Skin epidermis (tissue), 12 donors: ENCODE measurements around the gene ZNF530.

Experiments
- H3K27ac ChIP-seq, 21 experiments: fragments of 200-600 bp; sonication (generic) in 11 of 21; one replicate each; pipeline ENCODE4 v1.5.0; 2020; ENCODE audit warnings: mild to moderate bottlenecking in 3 of 21, inconsistent platforms in 2 of 21, moderate library complexity in 2 of 21
- H3K4me3 ChIP-seq, 7 experiments: fragments of 200-600 bp; sonication (generic) in 2 of 7; one replicate each; pipeline ENCODE4 v1.5.0; 2020; ENCODE audit warnings: inconsistent platforms in 2 of 7, mild to moderate bottlenecking in 2 of 7, moderate library complexity in 1 of 7

ZNF530 gene

GRCh38 chr19:57611113-57611512, 11.4 kb downstream of the ZNF530 start:
- no peak overlapping the region for H3K27ac ChIP-seq
- H3K4me3 ChIP-seq, result no peak overlapping the region

GRCh38 chr19:57613941-57614743, 14.5 kb downstream of the ZNF530 start, which contains the start of gene ZNF134:
Gene ZNF134, plus strand, starts transcription at chr19:57614242. Its CDS starts 5,227 bp downstream, at chr19:57619469.
- H3K27ac ChIP-seq, result peak within 1 kb of the TSS in 20 of 21 experiments; percentile 45 to 88 (median 80)
- peak within 1 kb of the TSS; percentile 60 to 100 (median 92) for H3K4me3 ChIP-seq

DNA sequence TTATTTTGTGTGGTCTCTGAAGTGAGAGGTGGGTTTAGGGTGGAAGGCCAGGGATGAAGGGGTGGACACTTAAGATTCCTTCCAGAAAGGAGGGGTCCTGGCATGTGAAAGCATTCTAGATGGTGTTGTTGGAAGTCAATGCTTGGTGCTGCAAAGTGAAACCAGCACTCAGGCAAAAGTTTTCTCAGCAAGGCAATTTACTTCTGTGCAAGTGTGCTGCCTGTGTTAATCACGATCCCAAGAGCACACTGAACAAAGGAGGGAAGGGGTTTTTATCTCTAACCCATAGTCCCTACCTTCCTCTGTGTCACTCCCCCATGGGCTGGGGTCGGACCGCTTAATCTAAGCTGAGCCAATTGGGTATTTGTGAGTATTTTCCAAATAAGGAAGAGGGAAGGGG, 15.7 kb downstream of the ZNF530 start:
- H3K27ac ChIP-seq, result no peak overlapping the region
- H3K4me3 ChIP-seq, result no peak overlapping the region

DNA sequence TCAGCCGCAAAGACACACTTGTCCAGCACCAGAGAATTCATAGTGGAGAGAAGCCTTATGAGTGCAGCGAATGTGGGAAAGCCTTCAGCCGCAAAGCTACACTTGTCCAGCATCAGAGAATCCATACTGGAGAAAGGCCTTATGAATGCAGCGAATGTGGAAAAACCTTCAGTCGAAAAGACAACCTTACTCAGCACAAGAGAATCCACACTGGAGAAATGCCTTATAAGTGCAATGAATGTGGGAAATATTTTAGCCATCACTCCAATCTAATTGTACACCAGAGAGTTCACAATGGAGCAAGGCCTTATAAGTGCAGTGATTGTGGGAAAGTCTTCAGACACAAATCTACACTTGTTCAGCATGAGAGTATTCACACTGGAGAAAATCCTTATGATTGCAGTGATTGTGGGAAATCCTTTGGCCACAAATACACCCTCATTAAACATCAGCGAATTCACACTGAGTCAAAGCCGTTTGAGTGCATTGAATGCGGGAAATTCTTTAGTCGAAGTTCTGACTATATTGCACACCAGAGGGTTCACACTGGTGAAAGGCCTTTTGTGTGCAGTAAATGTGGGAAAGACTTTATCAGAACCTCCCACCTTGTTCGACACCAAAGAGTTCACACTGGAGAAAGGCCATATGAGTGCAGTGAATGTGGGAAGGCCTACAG, 21.1 kb downstream of the ZNF530 start:
- H3K27ac ChIP-seq, result no peak overlapping the region
- H3K4me3 ChIP-seq, result no peak overlapping the region

- Histone ChIP-seq H3K4me3 (no peak overlapping the region), H3K27ac (no peak overlapping the region)
These were observed 23.4 kb downstream of the ZNF530 start for GRCh38 chr19:57623091-57623490.

GRCh38 chr19:57632987-57633831, 33.5 kb downstream of the ZNF530 start, which contains the start of gene ZNF211:
Gene ZNF211, plus strand, starts transcription at chr19:57633168. Its CDS starts 179 bp downstream, at chr19:57633347.
- Histone ChIP-seq H3K4me3 (peak within 1 kb of the TSS; percentile 68 to 98 (median 91)), H3K27ac (peak within 1 kb of the TSS in 20 of 21 experiments; percentile 49 to 87 (median 78))

DNA sequence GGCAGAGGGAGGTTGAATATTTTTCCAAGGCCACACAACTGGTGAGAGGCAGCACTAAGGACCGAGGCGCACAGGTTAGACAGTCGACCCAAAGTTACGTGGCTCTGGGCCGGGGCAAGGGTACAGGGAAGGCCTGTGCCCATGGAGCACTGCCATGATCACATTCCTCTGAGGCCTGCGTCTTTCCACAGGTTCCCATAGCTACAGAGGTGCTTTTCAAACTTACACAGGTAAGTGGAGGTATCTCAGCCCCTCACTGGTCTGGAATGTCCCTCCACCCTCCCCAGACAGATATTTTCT, 34.1 kb downstream of the ZNF530 start:
- peak overlapping the region in 8 of 21 experiments; percentile 70 to 87 (median 79) for H3K27ac ChIP-seq
- peak overlapping the region; percentile 68 to 98 (median 91) for H3K4me3 ChIP-seq

DNA sequence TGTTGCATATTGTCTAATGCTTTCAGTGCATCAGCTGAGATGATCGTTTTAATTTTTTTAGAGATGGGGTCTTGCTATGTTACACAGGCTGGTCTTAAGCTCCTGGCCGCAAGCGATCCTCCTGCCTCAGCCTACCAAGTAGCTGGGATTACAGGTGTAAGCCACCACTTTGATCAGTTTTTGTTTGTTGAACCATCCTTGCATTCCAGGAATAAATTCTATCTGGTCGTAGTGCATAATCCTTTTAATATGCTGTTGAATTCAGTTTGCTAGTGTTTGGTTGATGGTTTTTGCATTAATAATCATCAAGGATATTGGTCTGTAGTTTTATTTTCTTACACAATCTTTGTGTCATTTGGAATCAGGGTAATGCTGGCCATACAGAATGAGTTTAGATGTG, 37.7 kb downstream of the ZNF530 start:
- H3K4me3 ChIP-seq, result no peak overlapping the region

DNA sequence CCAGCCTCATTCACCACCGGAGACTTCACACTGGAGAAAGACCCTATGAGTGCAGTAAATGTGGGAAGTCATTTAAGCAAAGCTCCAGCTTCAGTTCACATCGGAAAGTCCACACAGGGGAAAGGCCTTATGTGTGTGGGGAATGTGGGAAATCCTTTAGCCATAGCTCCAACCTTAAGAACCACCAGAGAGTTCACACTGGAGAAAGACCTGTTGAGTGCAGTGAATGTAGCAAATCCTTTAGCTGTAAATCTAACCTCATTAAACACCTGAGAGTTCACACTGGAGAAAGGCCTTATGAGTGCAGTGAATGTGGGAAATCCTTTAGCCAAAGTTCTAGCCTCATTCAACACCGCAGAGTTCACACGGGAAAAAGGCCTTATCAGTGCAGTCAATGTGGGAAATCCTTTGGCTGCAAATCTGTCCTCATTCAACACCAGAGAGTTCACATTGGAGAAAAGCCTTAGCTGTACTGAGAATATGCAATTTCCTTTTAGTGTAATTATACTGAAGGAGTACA, 42.1 kb downstream of the ZNF530 start:
- no peak overlapping the region for H3K4me3 ChIP-seq
- H3K27ac ChIP-seq, result peak overlapping the region in 1 of 21 experiments; percentile 22

More for the DNA sequence above, 37.7 kb downstream of the ZNF530 start:
- no peak overlapping the region for H3K27ac ChIP-seq

DNA sequence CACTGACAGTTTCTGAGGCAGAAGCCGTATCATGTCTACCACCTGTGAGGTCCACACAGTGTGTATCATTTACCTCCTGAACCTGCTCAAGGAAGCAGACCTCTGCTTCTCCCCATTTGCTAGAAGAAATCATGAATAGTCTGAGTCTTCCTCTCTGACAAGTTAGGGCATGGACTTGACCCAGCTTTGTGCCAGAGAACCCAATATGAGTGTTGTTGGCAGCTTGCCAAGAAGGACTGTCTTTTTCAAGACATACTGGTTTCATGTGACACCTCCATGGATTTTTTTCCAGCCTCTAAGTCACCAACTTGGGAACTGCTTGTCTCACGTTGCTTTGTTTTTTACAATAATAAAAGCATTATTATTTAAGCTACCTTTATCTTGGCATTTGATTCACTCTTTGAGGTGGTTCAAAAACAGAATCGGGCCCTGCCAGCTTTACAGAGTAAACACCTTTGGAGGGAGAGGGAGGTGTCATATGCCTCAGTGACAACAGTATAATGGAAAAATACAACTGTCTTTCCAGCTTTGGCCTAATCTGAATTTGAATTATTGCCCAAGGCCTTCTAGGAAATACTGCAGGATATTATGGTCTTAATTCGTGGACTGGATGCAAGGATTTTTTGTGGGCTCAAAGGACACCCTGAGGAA, 42.8 kb downstream of the ZNF530 start:
- Histone ChIP-seq H3K27ac (peak overlapping the region in 1 of 21 experiments; percentile 22), H3K4me3 (no peak overlapping the region)

DNA sequence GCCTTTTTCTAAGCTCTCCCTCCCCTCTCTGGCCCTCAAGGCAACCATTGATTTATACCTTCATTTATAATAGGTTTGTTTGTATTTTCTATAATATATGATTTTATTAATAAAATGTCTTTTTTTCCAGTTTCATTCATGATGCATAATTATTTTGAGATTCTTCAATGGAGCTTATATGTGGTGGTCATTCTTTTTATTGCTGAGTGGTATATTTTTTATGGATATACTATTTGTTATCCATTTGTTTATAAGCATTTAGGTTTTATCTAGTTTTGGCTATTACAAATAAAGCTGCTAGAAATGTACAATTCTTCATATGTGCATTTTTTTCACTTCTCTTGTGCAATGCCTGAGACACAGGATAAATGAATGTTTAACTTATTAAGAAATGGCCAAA, 44.0 kb downstream of the ZNF530 start:
- H3K27ac ChIP-seq, result no peak overlapping the region
- H3K4me3 ChIP-seq, result no peak overlapping the region

GRCh38 chr19:57648331-57649003, 48.8 kb downstream of the ZNF530 start:
- Histone ChIP-seq H3K27ac (no peak overlapping the region), H3K4me3 (no peak overlapping the region)

DNA sequence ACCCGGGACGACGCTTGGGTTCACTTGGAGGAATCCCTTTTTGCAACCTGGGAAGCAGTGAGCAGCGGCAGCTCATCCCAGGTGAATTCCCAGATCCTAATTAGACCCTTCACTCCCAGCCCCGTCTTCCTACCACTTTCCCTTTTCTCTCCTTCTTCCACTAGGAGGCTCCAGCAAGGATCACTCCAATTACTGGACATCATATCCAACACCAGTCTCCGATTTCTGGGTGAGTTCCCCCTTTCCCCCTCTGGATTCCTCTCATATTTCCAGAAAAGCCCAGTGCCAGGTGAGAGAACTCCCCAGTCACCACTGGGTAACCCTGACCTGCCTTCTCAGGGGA, 51.9 kb downstream of the ZNF530 start:
- H3K4me3 ChIP-seq, result peak overlapping the region in 2 of 7 experiments; percentile 2 to 12

GRCh38 chr19:57653689-57654088, 54.0 kb downstream of the ZNF530 start:
- H3K4me3 ChIP-seq, result no peak overlapping the region
- H3K27ac ChIP-seq, result no peak overlapping the region

More for the DNA sequence above, 51.9 kb downstream of the ZNF530 start:
- peak overlapping the region in 2 of 21 experiments; percentile 11 to 33 for H3K27ac ChIP-seq

GRCh38 chr19:57655443-57655842, 55.8 kb downstream of the ZNF530 start:
- no peak overlapping the region for H3K27ac ChIP-seq
- H3K4me3 ChIP-seq, result no peak overlapping the region

DNA sequence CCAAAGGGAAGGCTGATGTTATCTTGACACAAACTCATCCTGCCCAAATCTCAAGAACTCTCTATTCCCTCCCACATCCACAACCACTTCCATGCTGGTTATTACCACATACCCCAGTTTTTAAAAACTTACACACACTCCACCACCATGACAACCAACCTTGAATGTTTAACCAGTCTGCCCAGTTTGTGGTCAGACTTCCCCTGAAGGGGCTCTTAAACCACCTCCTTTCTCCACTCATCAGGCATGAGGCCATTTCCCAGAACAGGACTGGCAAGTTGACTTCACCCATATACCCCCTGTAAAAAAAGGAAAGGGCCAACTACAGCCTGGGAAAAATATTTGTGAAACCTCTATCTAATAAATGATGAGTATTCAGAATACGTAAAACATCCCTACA, 56.7 kb downstream of the ZNF530 start:
- Histone ChIP-seq H3K27ac (no peak overlapping the region), H3K4me3 (no peak overlapping the region)
